HG03139 (cell line): ENCODE measurements around the gene SRPX.

Experiments used
- ATAC-seq: cut with Tn5 transposase; IDR thresholded peaks from one replicate; pipeline ENCODE4 v1.9.1; 2021; ENCODE audit not compliant: unreplicated experiment

The SRPX gene

DNA sequence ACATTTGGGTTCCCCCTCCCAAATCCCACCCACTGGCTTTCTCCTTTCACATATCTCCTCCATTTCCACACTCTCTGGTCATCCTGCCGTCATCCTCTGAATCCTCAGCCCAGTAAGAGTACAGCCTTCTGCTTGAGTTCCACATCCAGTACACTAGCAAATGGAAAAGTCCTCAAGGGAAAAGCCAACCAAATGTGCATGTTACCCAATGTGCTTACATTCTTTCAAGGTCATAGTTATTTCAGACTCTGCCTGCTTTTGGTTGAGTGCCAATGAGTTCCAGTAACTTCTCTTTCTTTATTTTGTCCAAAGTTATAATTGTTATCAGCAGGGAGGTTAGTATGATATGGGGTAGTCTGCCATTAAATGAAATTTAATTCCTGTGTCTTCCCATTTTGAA is 78.1 kb downstream of the SRPX start:
- no peak for ATAC-seq

DNA sequence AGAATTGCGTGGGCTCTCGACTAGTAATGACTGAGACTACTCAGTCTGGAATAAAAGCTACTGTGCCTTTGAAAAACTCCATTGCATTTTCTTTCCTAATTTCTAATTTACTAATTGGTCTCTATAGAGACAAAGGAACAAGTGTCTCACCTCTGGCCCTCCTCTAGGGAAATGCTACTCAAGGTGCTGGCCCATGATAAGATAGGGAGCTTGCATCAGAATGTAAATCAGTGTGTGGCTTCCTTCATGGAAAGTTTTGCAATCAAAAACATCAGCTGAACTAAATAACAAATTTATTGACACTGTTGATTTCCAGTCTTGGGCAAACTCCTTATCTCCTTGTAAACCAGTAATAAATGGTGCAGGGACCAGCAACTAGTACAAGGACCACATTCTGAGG is 81.8 kb downstream of the SRPX start:
- no peak for ATAC-seq

DNA sequence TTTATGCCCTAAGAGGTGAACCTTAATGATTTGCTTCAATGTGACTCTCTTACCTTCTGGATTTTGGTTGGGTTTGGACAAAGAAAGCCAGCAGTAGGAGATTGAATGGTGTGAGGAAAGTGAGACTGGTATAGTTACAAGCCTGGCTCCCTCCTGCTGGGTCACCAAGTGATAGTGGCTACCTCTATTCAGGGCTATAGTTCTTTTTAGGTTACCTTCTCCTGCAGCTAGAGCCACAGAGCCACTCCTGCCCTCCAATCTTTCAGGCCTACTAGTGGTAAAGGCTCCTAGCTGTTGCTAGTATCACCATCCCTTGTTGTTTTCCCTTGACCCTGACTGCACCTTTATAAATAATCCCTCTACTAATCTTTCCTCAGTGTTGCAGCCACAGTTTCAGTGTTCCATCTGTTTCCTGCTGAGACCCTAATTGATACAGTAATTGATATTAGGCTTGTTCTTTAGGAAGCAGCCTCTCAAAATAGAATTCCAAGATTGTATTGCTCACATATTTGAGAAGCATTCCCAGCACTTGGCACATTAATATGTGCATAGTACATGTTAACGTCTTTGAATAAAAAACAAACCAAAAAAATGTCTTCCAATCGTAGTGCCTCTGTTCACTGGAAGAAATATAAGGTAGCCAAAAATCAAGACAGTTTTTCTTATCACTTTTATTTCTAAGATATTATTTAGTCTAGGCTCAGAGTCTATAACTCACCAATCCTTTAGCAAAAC is 82.3 kb downstream of the SRPX start:
- ATAC-seq: no peak

DNA sequence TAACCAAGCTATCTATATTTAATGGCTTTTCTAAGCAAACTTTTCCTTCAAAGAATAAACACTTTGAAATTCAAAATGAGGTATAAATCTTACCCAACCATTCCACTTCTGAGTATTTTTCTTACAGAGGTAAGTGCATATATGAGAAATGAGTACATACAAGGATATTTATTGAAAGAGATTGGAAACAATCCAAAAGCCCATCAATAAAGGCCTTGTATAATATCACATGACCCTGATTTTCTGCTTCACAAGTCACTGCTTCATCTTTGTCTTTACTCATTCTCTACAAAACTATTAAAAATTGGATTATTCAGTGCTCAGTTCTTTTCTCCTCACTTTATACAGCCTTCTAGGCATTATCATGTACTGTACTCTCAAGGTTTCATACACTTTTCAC is 91.3 kb downstream of the SRPX start:
- ATAC-seq: no peak

- no peak for ATAC-seq
These were observed 92.7 kb downstream of the SRPX start for GRCh38 chrX:38127961-38128360.

GRCh38 chrX:38126179-38126578 is 94.5 kb downstream of the SRPX start:
- ATAC-seq: no peak

- ATAC-seq: no peak
These were observed 96.7 kb downstream of the SRPX start for GRCh38 chrX:38124000-38124399.

DNA sequence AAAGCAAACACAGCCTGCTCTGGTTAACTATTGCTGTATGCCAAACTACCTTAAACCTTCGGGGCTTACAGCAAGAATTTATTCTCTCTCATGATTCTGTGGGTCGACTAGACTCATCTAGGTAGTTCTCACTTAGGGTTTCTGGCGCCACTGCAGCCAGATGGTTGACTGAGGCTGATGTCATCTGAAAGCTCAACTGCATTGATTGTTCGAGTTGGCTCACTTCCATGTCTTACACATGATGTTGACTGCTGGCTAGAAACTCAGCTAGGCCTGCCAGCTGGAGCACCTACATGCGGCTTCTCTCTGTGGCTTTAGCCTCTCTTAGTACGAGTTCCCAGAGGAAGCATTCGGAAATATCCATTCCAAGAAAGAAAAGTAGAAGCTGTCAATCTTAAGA is 103.2 kb downstream of the SRPX start:
- no peak for ATAC-seq

GRCh38 chrX:38116706-38117105 is 104.0 kb downstream of the SRPX start:
- no peak for ATAC-seq

DNA sequence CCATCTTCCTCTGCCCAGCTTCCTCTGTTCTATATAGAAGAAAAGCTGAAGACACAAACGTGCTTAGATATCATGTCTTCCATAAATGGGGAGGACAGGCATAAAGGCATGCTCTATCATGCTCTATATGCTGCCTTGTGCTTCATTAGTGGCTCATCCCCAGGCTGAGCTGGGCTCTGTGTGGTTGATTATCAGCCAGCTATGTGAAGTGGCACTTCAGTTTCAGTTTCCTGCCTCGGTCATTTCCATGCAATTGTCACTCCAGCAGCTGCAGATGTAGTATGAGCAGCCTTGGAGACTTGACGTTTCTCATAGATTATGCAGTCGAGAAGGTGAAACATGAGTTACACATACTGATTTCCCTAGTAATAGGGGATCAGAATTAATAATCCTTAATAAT is 108.1 kb downstream of the SRPX start:
- peak; percentile 84 for ATAC-seq

DNA sequence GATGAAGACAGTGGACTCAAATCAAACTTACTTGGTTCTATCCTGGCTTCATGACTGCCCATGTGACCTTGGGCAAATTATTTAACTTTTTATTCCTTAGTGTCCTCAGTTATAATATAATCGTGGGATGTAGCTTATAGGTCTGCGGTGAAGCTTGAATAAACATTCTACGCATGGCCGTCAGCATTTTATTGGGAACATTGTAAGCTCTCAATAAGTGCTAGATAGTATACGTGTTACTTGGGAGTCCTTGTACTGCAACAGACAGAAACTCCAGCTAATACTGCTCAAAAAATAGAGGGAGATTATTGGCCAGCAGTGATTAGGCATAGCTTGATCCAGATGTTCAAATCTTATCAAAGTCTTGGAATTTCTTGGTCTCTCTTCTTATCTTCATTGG is 109.5 kb downstream of the SRPX start:
- ATAC-seq: no peak

GRCh38 chrX:38110231-38110630 is 110.4 kb downstream of the SRPX start:
- ATAC-seq: no peak

GRCh38 chrX:38109042-38109898 is 111.4 kb downstream of the SRPX start:
- ATAC-seq: no peak

- no peak for ATAC-seq
These were observed 112.3 kb downstream of the SRPX start for GRCh38 chrX:38108364-38108763.

DNA sequence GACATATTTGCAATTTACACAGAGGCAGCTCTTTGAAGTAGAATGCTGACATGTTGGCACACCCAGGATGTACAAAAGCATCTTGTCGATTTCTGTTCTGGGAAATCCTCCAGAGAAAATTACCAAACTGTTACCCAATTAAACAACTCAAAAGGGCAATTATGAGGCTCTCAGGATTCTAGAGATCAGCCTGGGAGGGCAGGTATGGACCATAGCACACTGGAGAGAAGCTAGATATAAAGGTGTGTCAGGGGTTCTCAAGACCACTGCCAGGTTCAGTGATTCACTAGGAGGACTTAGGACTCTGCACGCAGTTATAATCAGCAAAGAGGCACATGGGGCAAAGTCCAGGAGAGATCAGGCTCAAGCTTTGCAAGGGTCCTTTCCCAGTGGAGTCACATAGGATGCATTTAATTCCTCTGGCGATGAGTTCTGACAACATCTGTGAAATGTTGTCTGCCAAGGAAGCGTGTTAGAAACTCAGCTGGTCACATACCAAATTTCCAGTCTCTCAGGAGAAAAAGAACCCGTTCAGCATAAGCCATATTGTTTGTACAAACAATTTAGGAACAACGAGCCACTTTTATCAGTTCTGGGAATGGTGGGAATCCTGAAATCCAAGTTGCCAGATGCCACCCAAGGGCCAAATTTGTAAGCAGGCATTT is 113.5 kb downstream of the SRPX start:
- no peak for ATAC-seq

GRCh38 chrX:38105216-38105725 is 115.4 kb downstream of the SRPX start:
- no peak for ATAC-seq

DNA sequence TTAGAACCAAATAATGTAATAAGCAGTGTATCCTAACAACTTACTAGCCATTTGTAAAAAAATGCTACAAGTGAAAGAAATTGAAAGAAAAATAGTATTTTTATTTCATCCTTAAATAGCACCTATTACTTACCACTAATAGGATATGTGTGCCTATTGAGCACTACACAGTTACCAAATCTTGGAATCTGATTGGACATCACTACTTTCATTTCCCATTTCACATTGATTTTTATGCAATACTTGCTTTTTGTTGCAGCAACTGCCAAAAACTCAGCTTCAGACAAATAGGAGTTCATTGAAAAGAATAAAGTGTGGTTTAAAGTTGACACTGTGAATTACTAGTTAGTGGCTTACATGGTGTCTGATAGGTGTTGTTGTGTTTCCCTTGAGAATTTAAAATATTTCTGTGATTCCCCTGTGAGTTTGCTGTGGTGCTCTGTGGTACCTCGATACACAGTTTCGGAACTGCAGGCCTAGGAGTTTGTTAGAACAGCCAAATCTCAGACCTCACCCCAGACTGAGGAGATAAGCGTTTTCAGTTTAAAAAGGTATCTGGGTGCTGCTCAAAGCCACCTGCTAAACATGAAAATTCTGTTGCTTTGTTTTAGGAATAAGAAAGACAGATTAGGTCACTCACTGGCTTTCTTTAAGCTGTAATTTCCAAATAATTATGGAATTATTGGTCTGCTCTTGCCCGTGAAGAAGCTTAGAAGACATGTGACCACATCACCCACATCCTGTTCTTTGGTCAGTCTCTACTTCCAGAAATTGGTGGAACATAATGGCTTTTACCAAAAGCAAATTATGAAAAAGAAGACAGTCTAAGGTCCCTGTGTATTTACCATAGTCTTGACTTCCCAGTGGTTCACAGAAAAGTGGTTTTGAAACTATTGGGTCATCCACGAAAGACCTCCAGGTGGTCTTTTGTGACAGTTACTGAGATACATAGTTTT is 116.5 kb downstream of the SRPX start:
- ATAC-seq: peak; percentile 83

DNA sequence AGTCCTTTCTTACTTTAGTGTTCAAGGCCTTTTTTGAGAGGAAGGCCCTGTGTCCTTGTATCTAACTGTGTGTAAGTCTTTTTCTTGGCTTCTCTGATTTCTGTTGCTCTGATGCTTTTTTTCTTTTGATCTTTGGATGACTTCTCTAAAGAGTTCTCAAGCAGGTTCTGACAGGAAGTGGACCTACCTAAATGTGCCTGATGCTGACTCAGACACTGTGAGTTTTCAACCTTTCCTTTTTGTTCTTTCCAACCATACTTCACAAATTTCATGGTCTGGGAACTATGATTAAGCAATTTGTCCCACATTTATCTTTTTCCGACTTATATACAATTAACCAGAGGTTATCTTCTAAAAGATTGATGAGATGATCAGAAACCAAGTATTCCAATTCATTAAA is 117.8 kb downstream of the SRPX start:
- ATAC-seq: no peak

DNA sequence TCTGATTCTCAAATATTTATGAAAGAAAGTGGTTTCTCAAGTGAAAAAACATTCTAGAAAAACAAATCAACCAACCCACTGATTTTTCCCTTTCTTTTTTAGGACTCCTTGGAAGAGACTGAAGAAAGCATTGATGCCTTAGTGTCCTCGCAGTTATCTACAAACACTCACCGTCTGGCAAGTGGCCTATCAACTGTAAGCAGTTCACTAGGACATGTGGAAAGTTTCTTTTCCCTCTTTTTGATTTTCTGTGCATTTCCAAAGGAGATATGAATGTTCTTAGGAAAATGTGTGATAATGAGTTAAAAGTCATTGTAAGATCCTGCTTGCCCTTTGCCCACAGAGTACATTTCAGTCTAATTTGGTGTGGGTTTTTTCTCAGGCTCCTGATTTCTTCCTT is 118.4 kb downstream of the SRPX start:
- no peak for ATAC-seq

DNA sequence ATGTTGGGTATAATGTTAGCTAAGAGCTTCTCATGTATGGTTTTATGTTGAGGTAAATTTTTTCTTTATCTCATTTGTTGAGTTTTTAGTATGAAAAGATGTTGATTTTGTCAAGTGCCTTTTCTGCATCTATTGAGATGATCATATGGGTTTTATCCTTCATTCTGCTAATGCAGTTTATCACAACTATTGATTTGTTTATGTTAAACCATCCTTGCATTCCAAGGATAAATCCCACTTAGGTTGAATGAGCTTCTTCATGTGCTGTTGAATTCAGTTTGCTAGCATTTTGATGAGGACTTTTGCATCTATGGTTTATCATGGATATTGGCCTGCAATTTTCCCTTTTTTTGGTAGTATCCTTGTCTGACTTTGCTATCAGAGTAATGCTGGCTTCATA is 121.0 kb downstream of the SRPX start:
- no peak for ATAC-seq
